ENCODE data around the gene ABLIM2.

DNA sequence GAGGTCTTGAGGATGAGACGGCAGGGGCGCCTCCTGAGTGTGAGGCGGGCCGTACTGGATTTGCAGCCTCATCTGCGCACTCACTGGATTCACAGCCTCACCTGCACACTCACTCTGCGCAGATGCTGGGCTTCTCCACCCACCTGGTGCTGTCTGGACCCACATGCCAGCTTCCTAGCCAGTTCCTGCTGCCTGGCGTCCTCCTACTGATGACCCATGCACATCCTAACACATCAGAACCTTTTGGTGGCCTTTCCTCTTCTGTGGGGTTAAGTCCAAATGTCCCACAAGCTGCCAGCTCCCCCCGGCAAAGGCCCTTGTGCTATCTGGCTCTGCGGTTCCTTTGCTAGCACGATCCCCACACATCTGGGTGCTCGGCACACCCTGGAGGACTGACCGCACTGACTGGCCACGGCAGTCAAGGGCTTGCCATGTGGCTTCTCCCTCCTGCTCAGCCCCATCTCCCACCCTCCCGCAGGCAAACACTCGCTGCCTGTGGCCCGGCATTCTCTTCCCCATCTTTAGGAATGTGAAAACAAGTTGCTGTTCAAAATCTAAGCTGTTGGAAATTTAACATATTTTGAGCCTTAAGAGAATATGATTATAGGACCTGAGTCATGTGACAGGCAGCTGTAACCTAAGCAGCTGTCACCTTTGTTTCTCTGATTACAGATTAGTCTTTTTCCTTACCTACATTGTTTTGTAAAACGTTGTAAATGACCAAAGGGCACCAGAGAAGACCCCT is 179.5 kb downstream of the ABLIM2 start:
- TF ChIP-seq, protein P1, sequence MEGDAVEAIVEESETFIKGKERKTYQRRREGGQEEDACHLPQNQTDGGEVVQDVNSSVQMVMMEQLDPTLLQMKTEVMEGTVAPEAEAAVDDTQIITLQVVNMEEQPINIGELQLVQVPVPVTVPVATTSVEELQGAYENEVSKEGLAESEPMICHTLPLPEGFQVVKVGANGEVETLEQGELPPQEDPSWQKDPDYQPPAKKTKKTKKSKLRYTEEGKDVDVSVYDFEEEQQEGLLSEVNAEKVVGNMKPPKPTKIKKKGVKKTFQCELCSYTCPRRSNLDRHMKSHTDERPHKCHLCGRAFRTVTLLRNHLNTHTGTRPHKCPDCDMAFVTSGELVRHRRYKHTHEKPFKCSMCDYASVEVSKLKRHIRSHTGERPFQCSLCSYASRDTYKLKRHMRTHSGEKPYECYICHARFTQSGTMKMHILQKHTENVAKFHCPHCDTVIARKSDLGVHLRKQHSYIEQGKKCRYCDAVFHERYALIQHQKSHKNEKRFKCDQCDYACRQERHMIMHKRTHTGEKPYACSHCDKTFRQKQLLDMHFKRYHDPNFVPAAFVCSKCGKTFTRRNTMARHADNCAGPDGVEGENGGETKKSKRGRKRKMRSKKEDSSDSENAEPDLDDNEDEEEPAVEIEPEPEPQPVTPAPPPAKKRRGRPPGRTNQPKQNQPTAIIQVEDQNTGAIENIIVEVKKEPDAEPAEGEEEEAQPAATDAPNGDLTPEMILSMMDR (IDR thresholded peaks at IDR 0.05), result no peak
- TF ChIP-seq POLR2A (IDR thresholded peaks at IDR 0.05), result no peak

Measured in lower leg skin (tissue), 3 donors.